ENCODE results near the gene USH2A.

DNA sequence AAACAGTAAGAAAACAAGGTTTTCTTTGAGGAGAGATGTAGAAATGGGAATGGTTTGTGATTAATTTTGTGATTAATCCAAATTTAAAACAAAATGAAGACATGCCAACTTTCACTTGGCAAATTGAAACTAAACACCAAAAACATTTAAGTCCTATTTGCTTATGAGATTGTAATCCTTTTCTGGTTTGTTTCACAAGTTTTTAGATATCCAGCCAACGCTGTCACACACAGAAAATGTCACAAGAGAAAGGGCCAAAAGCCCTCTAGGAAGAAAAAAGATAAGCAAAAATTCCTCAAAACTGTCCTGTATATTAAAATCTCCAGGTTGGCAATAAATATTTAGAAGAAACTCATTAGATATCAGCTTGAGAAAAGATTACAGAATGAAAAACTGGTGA is 2.5 kb downstream of the USH2A start:
- TF ChIP-seq, protein P1, sequence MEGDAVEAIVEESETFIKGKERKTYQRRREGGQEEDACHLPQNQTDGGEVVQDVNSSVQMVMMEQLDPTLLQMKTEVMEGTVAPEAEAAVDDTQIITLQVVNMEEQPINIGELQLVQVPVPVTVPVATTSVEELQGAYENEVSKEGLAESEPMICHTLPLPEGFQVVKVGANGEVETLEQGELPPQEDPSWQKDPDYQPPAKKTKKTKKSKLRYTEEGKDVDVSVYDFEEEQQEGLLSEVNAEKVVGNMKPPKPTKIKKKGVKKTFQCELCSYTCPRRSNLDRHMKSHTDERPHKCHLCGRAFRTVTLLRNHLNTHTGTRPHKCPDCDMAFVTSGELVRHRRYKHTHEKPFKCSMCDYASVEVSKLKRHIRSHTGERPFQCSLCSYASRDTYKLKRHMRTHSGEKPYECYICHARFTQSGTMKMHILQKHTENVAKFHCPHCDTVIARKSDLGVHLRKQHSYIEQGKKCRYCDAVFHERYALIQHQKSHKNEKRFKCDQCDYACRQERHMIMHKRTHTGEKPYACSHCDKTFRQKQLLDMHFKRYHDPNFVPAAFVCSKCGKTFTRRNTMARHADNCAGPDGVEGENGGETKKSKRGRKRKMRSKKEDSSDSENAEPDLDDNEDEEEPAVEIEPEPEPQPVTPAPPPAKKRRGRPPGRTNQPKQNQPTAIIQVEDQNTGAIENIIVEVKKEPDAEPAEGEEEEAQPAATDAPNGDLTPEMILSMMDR (IDR thresholded peaks at IDR 0.05) = no peak
- TF ChIP-seq POLR2A (IDR thresholded peaks at IDR 0.05) = no peak
- no peak for TF ChIP-seq POLR2AphosphoS5 (IDR thresholded peaks at IDR 0.05)

Measured in prostate gland (tissue), 2 donors.